Sigmoid colon (tissue), 7 donors: ENCODE measurements around the gene MRGPRD. TPM values are rescaled to one million over a fixed set of nuclear protein-coding genes. Genes with fewer than 3 reads are reported as not detected.

ENCODE experiments used
- DNase-seq: peaks from one replicate; pipeline ENCODE4 v3.0.0-alpha.2; 2019
- H3K27ac ChIP-seq, 4 donors: fragments of 200-600 bp; sonication (generic); one replicate each; pipeline ENCODE4 v1.5.1; 2016 to 2019; ENCODE audit warnings: mild to moderate bottlenecking in 1 of 4
- H3K27me3 ChIP-seq, 3 donors: fragments of 200-600 bp; sonication (generic); one replicate each; pipeline ENCODE4 v1.5.1; 2019; ENCODE audit warnings: mild to moderate bottlenecking in 1 of 3
- H3K36me3 ChIP-seq, 4 donors: fragments of 200-600 bp; sonication (generic); one replicate each; pipeline ENCODE4 v1.5.1; 2016 to 2019
- H3K4me1 ChIP-seq, 4 donors: fragments of 200-600 bp; sonication (generic); one replicate each; pipeline ENCODE4 v1.5.1; 2017 to 2019
- H3K4me3 ChIP-seq, 4 donors: fragments of 200-600 bp; sonication (generic); one replicate each; pipeline ENCODE4 v1.5.1; 2017 to 2019; ENCODE audit warnings: mild to moderate bottlenecking in 2 of 4, moderate library complexity in 1 of 4
- H3K9me3 ChIP-seq, 4 donors: fragments of 200-600 bp in 3 of 4; sonication (generic) in 3 of 4; one replicate each; pipeline versions ENCODE4 v1.5.1 to v1.6.1; 2013 to 2019
- CTCF ChIP-seq, 4 experiments: fragments of 450-650 bp in 3 of 4; fragments of 200-600 bp in 1 of 4; IDR thresholded peaks; one replicate each; pipeline ENCODE4 v1.5.1; 2016 to 2019; ENCODE audit warnings: antibody characterized with exemption in 4 of 4, mild to moderate bottlenecking in 3 of 4, moderate library complexity in 2 of 4
- EP300 ChIP-seq, 4 donors: sonication (generic); formaldehyde crosslinking; IDR thresholded peaks; one replicate each; pipeline ENCODE4 v1.6.1; 2017; ENCODE audit warnings: antibody characterized with exemption in 4 of 4
- POLR2A ChIP-seq, 2 donors: fragments of 450-650 bp; IDR thresholded peaks; one replicate each; pipeline ENCODE4 v1.6.1; 2016; ENCODE audit warnings: antibody characterized with exemption in 2 of 2, mild to moderate bottlenecking in 2 of 2, moderate library complexity in 2 of 2
- POLR2AphosphoS5 ChIP-seq, 4 donors: sonication (generic); formaldehyde crosslinking; IDR thresholded peaks; one replicate each; pipeline ENCODE4 v1.6.1; 2017; ENCODE audit warnings: antibody characterized with exemption in 4 of 4
- WGBS, 2 donors: extraction: QIAGEN DNeasy Blood & Tissue Kit; methylation state at CpG; one replicate each; pipeline ENCODE4 v1.1.7; 2013; 5-methylcytosine and 5-hydroxymethylcytosine counted together
- intact Hi-C: fragments of 100-400 bp; cut with DNase I; formaldehyde crosslinking; loops from one replicate; pipeline ENCODE4 v1.15.1; 2023
- polyA plus RNA-seq, 3 donors: library from polyadenylated mRNA; stranded (reverse); fragments of 200-250 nt; gene quantifications; one replicate each; pipeline ENCODE4 v1.2.3, GENCODE V29; 2013
- total RNA-seq, 4 donors: library from RNA; depleted of rRNA; stranded (reverse); fragments of >200 nt; gene quantifications; one replicate each; pipeline ENCODE4 v1.1.0, GENCODE V29; 2016
- donor health status: healthy with polysubstance abuse.
- donor health status: Bipolar disorder and iron deficiency.
- donor health status: healthy.

Gene MRGPRD
- total and polyA plus RNA-seq, 7 donors, result 1.9 to 2.2 (median 2.1) TPM; not detected in 4

DNA sequence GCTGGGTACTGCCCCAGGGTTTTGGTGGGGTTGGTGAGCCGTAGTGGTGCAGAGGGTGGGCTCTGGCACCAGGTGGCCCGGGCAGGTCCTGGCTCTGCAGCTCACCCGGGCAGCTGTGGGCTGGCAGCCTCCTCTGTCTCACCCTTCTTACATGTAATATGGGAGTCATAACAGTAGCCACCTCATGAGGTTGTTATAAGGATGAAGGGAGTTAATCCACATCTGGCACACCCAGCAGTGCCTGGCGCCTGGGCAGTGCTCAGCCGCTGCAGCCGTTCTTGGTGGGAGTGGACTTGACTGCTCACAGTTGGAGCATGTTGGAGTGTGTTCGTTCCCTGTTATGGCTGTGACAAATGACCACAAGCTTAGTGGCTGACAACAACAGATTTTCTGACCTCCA, 48.4 kb downstream of the MRGPRD start:
- Histone ChIP-seq H3K36me3 (peaks cover 18 to 62% (median 40%) of the 10 kb centered on the region in 4 donors), H3K4me3 (no peak overlapping the region), H3K4me1 (peaks cover 0 to 76% (median 55%) of the 10 kb centered on the region in 4 donors), H3K27ac (peak overlapping the region; percentile 80 to 94 (median 92)), H3K27me3 (no peaks in the 10 kb centered on the region), H3K9me3 (no peaks in the 10 kb centered on the region)
- TF ChIP-seq POLR2A (IDR thresholded peaks at IDR 0.05) (no peak), POLR2AphosphoS5 (IDR thresholded peaks at IDR 0.05) (no peak), EP300 (IDR thresholded peaks at IDR 0.05) (no peak), CTCF (IDR thresholded peaks at IDR 0.05) (no peak)
- no peak for DNase-seq
- WGBS, 2 donors, result 93 to 96% methylated on average over 7 of the region's 7 CpGs
- intact Hi-C loops, result no loop called here

- H3K27me3 ChIP-seq, result no peaks in the 10 kb centered on the region
- no peak for DNase-seq
- H3K27ac ChIP-seq, result peak overlapping the region; percentile 80 to 94 (median 92)
- H3K4me3 ChIP-seq, result no peak overlapping the region
- intact Hi-C loops, result no loop called here
- TF ChIP-seq CTCF (IDR thresholded peaks at IDR 0.05), result no peak
- TF ChIP-seq POLR2AphosphoS5 (IDR thresholded peaks at IDR 0.05), result no peak
- no peak for TF ChIP-seq EP300 (IDR thresholded peaks at IDR 0.05)
- no peak for TF ChIP-seq POLR2A (IDR thresholded peaks at IDR 0.05)
- peaks cover 0 to 76% (median 57%) of the 10 kb centered on the region in 4 donors for H3K4me1 ChIP-seq
- H3K9me3 ChIP-seq, result no peaks in the 10 kb centered on the region
- peaks cover 15 to 57% (median 36%) of the 10 kb centered on the region in 4 donors for H3K36me3 ChIP-seq
- WGBS, 2 donors, result 92 to 93% methylated on average over 17 of the region's 17 CpGs
Measured at GRCh38 chr11:68931911-68932310, 48.9 kb downstream of the MRGPRD start.

DNA sequence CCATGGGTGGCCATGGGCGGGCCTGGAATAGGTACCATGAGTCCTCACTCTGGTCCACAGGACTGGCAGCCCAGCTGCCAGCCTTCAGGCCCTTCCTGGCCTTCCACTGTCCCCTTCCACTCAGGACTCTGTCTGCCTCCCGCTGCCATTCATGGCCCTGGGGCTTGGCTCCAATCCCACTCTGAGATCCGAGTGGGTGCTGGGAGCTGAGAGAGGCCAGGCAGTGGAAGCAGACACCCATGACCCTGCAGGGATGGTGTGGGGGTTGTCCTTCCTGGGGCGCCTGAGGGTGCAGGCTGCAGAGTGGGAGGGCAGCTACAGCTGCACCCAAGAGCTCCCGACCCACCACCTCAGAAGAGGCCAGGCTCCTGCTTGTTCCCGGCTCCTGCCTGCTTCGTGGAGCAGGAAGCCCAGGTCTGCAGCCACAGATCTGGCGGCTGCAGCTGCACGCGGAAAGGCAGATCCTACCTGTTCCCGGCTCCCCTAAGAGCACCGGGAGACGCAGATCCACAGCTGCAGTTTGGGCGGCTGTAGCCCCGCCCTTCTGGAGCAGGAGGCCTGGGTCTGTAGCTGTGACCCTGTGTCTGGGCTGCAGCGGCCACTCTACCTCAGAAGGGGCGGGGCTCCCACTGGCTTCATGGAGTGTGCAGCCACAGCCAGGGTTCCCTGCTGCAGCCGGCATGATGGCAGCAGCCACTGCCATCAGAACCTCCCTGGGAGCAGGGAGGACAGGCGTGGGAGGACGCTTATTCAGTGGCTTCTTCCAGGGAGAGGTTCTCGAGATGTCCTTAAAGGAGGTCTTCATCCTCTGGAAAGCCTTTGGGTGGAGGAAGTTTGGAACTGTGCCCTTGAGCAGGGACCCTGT, 49.6 kb downstream of the MRGPRD start:
- no peak overlapping the region for H3K4me3 ChIP-seq
- intact Hi-C loops, result no loop called here
- H3K4me1 ChIP-seq, result peaks cover 0 to 73% (median 56%) of the 10 kb centered on the region in 4 donors
- H3K9me3 ChIP-seq, result no peaks in the 10 kb centered on the region
- peak overlapping the region; percentile 25 to 94 (median 85) for H3K27ac ChIP-seq
- TF ChIP-seq EP300 (IDR thresholded peaks at IDR 0.05) (no peak), POLR2A (IDR thresholded peaks at IDR 0.05) (no peak), CTCF (IDR thresholded peaks at IDR 0.05) (no peak), POLR2AphosphoS5 (IDR thresholded peaks at IDR 0.05) (no peak)
- H3K27me3 ChIP-seq, result no peaks in the 10 kb centered on the region
- DNase-seq, result no peak
- H3K36me3 ChIP-seq, result peaks cover 10 to 56% (median 30%) of the 10 kb centered on the region in 4 donors
- 94% methylated on average over 21 of the region's 21 CpGs for WGBS, 2 donors

Other genes with a start within 250 kb of the MRGPRD start
- not detected for gene TESMIN, start 229.5 kb downstream of the MRGPRD start, total RNA-seq
- 1 to 10 TPM; 2.3 to 6.3 (median 4.8) TPM for gene TESMIN, start 229.5 kb downstream of the MRGPRD start, polyA plus RNA-seq
- 10 to 100 TPM; 31.6 to 87.8 (median 50.4) TPM for gene CPT1A, start 139.1 kb downstream of the MRGPRD start, total RNA-seq
- gene CPT1A, start 139.1 kb downstream of the MRGPRD start, polyA plus RNA-seq, result 10 to 100 TPM; 12.0 to 56.5 (median 22.0) TPM
- 10 to 100 TPM; 53.7 to 99.1 (median 67.5) TPM for gene MRPL21, start 77.2 kb downstream of the MRGPRD start, total RNA-seq
- gene MRPL21, start 77.2 kb downstream of the MRGPRD start, polyA plus RNA-seq, result 100 to 1,000 TPM; 107 to 134 (median 124) TPM
- 10 to 100 TPM; 12.2 to 41.3 (median 30.4) TPM for gene IGHMBP2, start 77.1 kb downstream of the MRGPRD start, total RNA-seq
- 10 to 100 TPM in 1 of 3 donors, 1 to 10 TPM in 2; 5.4 to 15.7 (median 8.1) TPM for gene IGHMBP2, start 77.1 kb downstream of the MRGPRD start, polyA plus RNA-seq
- 100 to 1,000 TPM; 118 to 263 (median 138) TPM for gene MRGPRF, start 32.3 kb upstream of the MRGPRD start, total RNA-seq
- 10 to 100 TPM in 1 of 3 donors, 1 to 10 TPM in 2; 1.8 to 18.7 (median 4.2) TPM for gene MRGPRF, start 32.3 kb upstream of the MRGPRD start, polyA plus RNA-seq
- gene TPCN2, start 67.9 kb upstream of the MRGPRD start, total RNA-seq, result 10 to 100 TPM; 17.5 to 43.5 (median 25.3) TPM
- gene TPCN2, start 67.9 kb upstream of the MRGPRD start, polyA plus RNA-seq, result 10 to 100 TPM in 1 of 3 donors, 1 to 10 TPM in 2; 1.6 to 14.4 (median 1.8) TPM
- gene SMIM38, start 174.9 kb upstream of the MRGPRD start, total RNA-seq, result 1 to 10 TPM; 1.1 to 5.4 (median 2.8) TPM
- under 1 TPM in 1 of 3 donors, not detected in 2; 0.19 TPM for gene SMIM38, start 174.9 kb upstream of the MRGPRD start, polyA plus RNA-seq